ENCODE results near the gene COX7C. TPM values are rescaled to one million over a fixed set of nuclear protein-coding genes. Genes with fewer than 3 reads are reported as not detected.
"Not testable (repeated sequence)": the region's sequence is repeated elsewhere in the genome, so short reads cannot be mapped to it uniquely, and the experiment has no call there.

COX7C gene
- total RNA-seq = 1,422 TPM
- long read RNA-seq, transcript COX7C-205 (3 exons, 369 nt) = minor isoform, 20 of 573 reads
- long read RNA-seq, transcript COX7C-201 (3 exons, 666 nt) = major isoform, 551 of 573 reads
- long read RNA-seq, partial matches to known transcripts = 0 of 573 reads
- long read RNA-seq, other reads (novel, unspliced or antisense) = 1 of 573 reads

GRCh38 chr5:86617756-86618576 lies at the start of gene COX7C:
Gene COX7C, plus strand, starts transcription at chr5:86617941. Its CDS starts 115 bp downstream, at chr5:86618056.
- intact Hi-C loops (cut with DNase I) = loop anchor here (5.0 kb wide), 1 partner anchor 649 kb away; the partner anchor contains the start of gene RASA1
- peak; percentile 94 for DNase-seq (ENCODE audit: low spot score)

- DNase-seq (ENCODE audit: low spot score); intact Hi-C loops (cut with DNase I): not testable (repeated sequence)
These were observed 48.0 kb upstream of the COX7C start for GRCh38 chr5:86569522-86570426.

- DNase-seq (ENCODE audit: low spot score) = no peak
- intact Hi-C loops (cut with DNase I) = no loop called here
These were observed 47.2 kb upstream of the COX7C start for GRCh38 chr5:86570427-86571083.

- DNase-seq (ENCODE audit: low spot score); intact Hi-C loops (cut with DNase I): not testable (repeated sequence)
These were observed 46.6 kb upstream of the COX7C start for GRCh38 chr5:86571109-86571508.

GRCh38 chr5:86572825-86573517 lies 44.8 kb upstream of the COX7C start:
- no peak for DNase-seq (ENCODE audit: low spot score)
- intact Hi-C loops (cut with DNase I) = no loop called here

- intact Hi-C loops (cut with DNase I) = no loop called here
- no peak for DNase-seq (ENCODE audit: low spot score)
These were observed 38.2 kb upstream of the COX7C start for GRCh38 chr5:86579502-86579901.

GRCh38 chr5:86596476-86596875 lies 21.3 kb upstream of the COX7C start:
- intact Hi-C loops (cut with DNase I) = no loop called here
- DNase-seq (ENCODE audit: low spot score) = no peak

GRCh38 chr5:86605881-86606280 lies 11.9 kb upstream of the COX7C start:
- DNase-seq (ENCODE audit: low spot score) = no peak
- intact Hi-C loops (cut with DNase I) = no loop called here

GRCh38 chr5:86613455-86613854 lies 4.3 kb upstream of the COX7C start:
- intact Hi-C loops (cut with DNase I) = no loop called here
- DNase-seq (ENCODE audit: low spot score) = no peak

GRCh38 chr5:86617309-86617755 lies 409 bp upstream of the COX7C start:
- intact Hi-C loops (cut with DNase I) = loop anchor here (5.0 kb wide), 1 partner anchor 650 kb away; the partner anchor contains the start of gene RASA1
- no peak for DNase-seq (ENCODE audit: low spot score)

GRCh38 chr5:86623785-86624483 lies 6.2 kb downstream of the COX7C start:
- no peak for DNase-seq (ENCODE audit: low spot score)
- intact Hi-C loops (cut with DNase I) = no loop called here

- no peak for DNase-seq (ENCODE audit: low spot score)
- intact Hi-C loops (cut with DNase I) = no loop called here
These were observed 7.4 kb downstream of the COX7C start for GRCh38 chr5:86625148-86625547.

- intact Hi-C loops (cut with DNase I) = no loop called here
- no peak for DNase-seq (ENCODE audit: low spot score)
These were observed 8.4 kb downstream of the COX7C start for GRCh38 chr5:86626149-86626548.

- no peak for DNase-seq (ENCODE audit: low spot score)
- intact Hi-C loops (cut with DNase I) = no loop called here
These were observed 13.4 kb downstream of the COX7C start for GRCh38 chr5:86631165-86631564.

- intact Hi-C loops (cut with DNase I) = no loop called here
- no peak for DNase-seq (ENCODE audit: low spot score)
These were observed 23.3 kb downstream of the COX7C start for GRCh38 chr5:86640998-86641397.

- intact Hi-C loops (cut with DNase I) = no loop called here
- DNase-seq (ENCODE audit: low spot score) = no peak
These were observed 27.1 kb downstream of the COX7C start for GRCh38 chr5:86644843-86645242.

GRCh38 chr5:86645885-86646284 lies 28.1 kb downstream of the COX7C start:
- intact Hi-C loops (cut with DNase I) = no loop called here

GRCh38 chr5:86646671-86647070 lies 28.9 kb downstream of the COX7C start:
- intact Hi-C loops (cut with DNase I) = no loop called here
- no peak for DNase-seq (ENCODE audit: low spot score)

More at GRCh38 chr5:86645885-86646284, 28.1 kb downstream of the COX7C start:
- no peak for DNase-seq (ENCODE audit: low spot score)
